ENCODE results near the gene EEF1B2. TPM values are rescaled to one million over a fixed set of nuclear protein-coding genes. Genes with fewer than 3 reads are reported as not detected.
A peak's percentile ranks its signal among the peaks of the same experiment; 100 is the strongest.
"Not testable (repeated sequence)": the region's sequence is repeated elsewhere in the genome, so short reads cannot be mapped to it uniquely, and the experiment has no call there.

The EEF1B2 gene
- 100 to 1,000 TPM; 639 to 650 TPM for total RNA-seq

- H3K27me3 Mint-ChIP-seq: no peaks in the 10 kb centered on the region
- peak within 1 kb of the TSS; percentile 98 for H3K4me3 Mint-ChIP-seq
- peak; percentile 98 for DNase-seq
- peak within 1 kb of the TSS; percentile 98 for H3K27ac Mint-ChIP-seq
- H3K9me3 Mint-ChIP-seq: peaks cover 2% of the 10 kb centered on the region
- peaks cover 49% of the 10 kb centered on the region for H3K36me3 Mint-ChIP-seq (ENCODE audit: low read depth)
- ChIA-PET POLR2A (no interaction called here), CTCF (no interaction called here)
- peaks cover 51% of the 10 kb centered on the region for H3K4me1 Mint-ChIP-seq
Observed at GRCh38 chr2:206159346-206160124, at the start of gene EEF1B2, which contains the start of gene NDUFS1. TSS of gene EEF1B2 (plus strand) at chr2:206159895. CDS start at chr2:206159980, 85 bp downstream. TSS of gene NDUFS1 (minus strand) at chr2:206159444. CDS start at chr2:206153678, 5,766 bp downstream.

- CTCF ChIA-PET: interaction anchor here (0.5 to 1.6 kb wide), 3 partner anchors 16 to 755 kb away, joined by 3 to 5 read pairs (median 4); no protein-coding TSS in a partner anchor
- DNase-seq: no peak
Observed at GRCh38 chr2:206112108-206112507, 47.6 kb upstream of the EEF1B2 start.

GRCh38 chr2:206112846-206113547 lies 46.7 kb upstream of the EEF1B2 start:
- no peak for DNase-seq
- H3K9me3 Mint-ChIP-seq: peaks cover 5% of the 10 kb centered on the region
- ChIA-PET POLR2A (no interaction called here), CTCF (no interaction called here)
- no peak overlapping the region for H3K27ac Mint-ChIP-seq
- H3K27me3 Mint-ChIP-seq: no peaks in the 10 kb centered on the region
- no peaks in the 10 kb centered on the region for H3K4me1 Mint-ChIP-seq
- no peak overlapping the region for H3K4me3 Mint-ChIP-seq
- peaks cover 14% of the 10 kb centered on the region for H3K36me3 Mint-ChIP-seq (ENCODE audit: low read depth)

More at GRCh38 chr2:206112108-206112507, 47.6 kb upstream of the EEF1B2 start:
- H3K4me1 Mint-ChIP-seq: no peaks in the 10 kb centered on the region
- no peaks in the 10 kb centered on the region for H3K27me3 Mint-ChIP-seq
- H3K9me3 Mint-ChIP-seq: peaks cover 5% of the 10 kb centered on the region
- H3K27ac Mint-ChIP-seq: no peak overlapping the region
- H3K36me3 Mint-ChIP-seq (ENCODE audit: low read depth): peaks cover 14% of the 10 kb centered on the region
- H3K4me3 Mint-ChIP-seq: no peak overlapping the region
- POLR2A ChIA-PET: no interaction called here

- no peaks in the 10 kb centered on the region for H3K27me3 Mint-ChIP-seq
- ChIA-PET POLR2A (no interaction called here), CTCF (interaction anchor here (0.5 to 1.1 kb wide), 3 partner anchors 22 to 129 kb away, joined by 3 to 4 read pairs (median 4); no protein-coding TSS in a partner anchor)
- DNase-seq: no peak
- no peak overlapping the region for H3K27ac Mint-ChIP-seq
- peaks cover 18% of the 10 kb centered on the region for H3K36me3 Mint-ChIP-seq (ENCODE audit: low read depth)
- no peak overlapping the region for H3K4me3 Mint-ChIP-seq
- H3K4me1 Mint-ChIP-seq: no peaks in the 10 kb centered on the region
- peaks cover 6% of the 10 kb centered on the region for H3K9me3 Mint-ChIP-seq
Observed at GRCh38 chr2:206115026-206115578, 44.6 kb upstream of the EEF1B2 start.

GRCh38 chr2:206116278-206116677 lies 43.4 kb upstream of the EEF1B2 start:
- no peaks in the 10 kb centered on the region for H3K27me3 Mint-ChIP-seq
- peaks cover 12% of the 10 kb centered on the region for H3K9me3 Mint-ChIP-seq
- CTCF ChIA-PET: no interaction called here
- POLR2A ChIA-PET: no interaction called here
- H3K36me3 Mint-ChIP-seq (ENCODE audit: low read depth): peaks cover 28% of the 10 kb centered on the region
- no peak for DNase-seq
- no peak overlapping the region for H3K4me3 Mint-ChIP-seq
- no peaks in the 10 kb centered on the region for H3K4me1 Mint-ChIP-seq
- H3K27ac Mint-ChIP-seq: no peak overlapping the region

GRCh38 chr2:206122569-206122968 lies 37.1 kb upstream of the EEF1B2 start:
- CTCF ChIA-PET, H3K9me3 Mint-ChIP-seq, POLR2A ChIA-PET, H3K27ac Mint-ChIP-seq, H3K4me3 Mint-ChIP-seq, H3K4me1 Mint-ChIP-seq, DNase-seq, H3K27me3 Mint-ChIP-seq: not testable (repeated sequence)
- peaks cover 32% of the 10 kb centered on the region for H3K36me3 Mint-ChIP-seq (ENCODE audit: low read depth)

GRCh38 chr2:206125901-206126300 lies 33.8 kb upstream of the EEF1B2 start:
- POLR2A ChIA-PET: no interaction called here
- H3K27me3 Mint-ChIP-seq: no peaks in the 10 kb centered on the region
- no peak overlapping the region for H3K27ac Mint-ChIP-seq
- DNase-seq: no peak
- H3K9me3 Mint-ChIP-seq: peaks cover 3% of the 10 kb centered on the region
- CTCF ChIA-PET: interaction anchor here (1.0 kb wide), 1 partner anchor 24 kb away, joined by 3 read pairs; no protein-coding TSS in a partner anchor
- H3K36me3 Mint-ChIP-seq (ENCODE audit: low read depth): peaks cover 32% of the 10 kb centered on the region
- H3K4me3 Mint-ChIP-seq: no peak overlapping the region
- no peaks in the 10 kb centered on the region for H3K4me1 Mint-ChIP-seq

- H3K27ac Mint-ChIP-seq: no peak overlapping the region
- H3K4me1 Mint-ChIP-seq: no peaks in the 10 kb centered on the region
- H3K27me3 Mint-ChIP-seq: no peaks in the 10 kb centered on the region
- no peak overlapping the region for H3K4me3 Mint-ChIP-seq
- POLR2A ChIA-PET: no interaction called here
- CTCF ChIA-PET: interaction anchor here (0.9 to 1.0 kb wide), 2 partner anchors 9 to 11 kb away, joined by 3 to 4 read pairs; no protein-coding TSS in a partner anchor
- no peaks in the 10 kb centered on the region for H3K9me3 Mint-ChIP-seq
- no peak for DNase-seq
- H3K36me3 Mint-ChIP-seq (ENCODE audit: low read depth): peaks cover 26% of the 10 kb centered on the region
Observed at GRCh38 chr2:206127656-206128055, 32.0 kb upstream of the EEF1B2 start.

- Mint-ChIP-seq H3K27me3 (no peaks in the 10 kb centered on the region), H3K4me1 (no peaks in the 10 kb centered on the region), H3K4me3 (no peak overlapping the region), H3K36me3 (ENCODE audit: low read depth) (peaks cover 33% of the 10 kb centered on the region), H3K9me3 (no peaks in the 10 kb centered on the region), H3K27ac (no peak overlapping the region)
- no peak for DNase-seq
- POLR2A ChIA-PET: no interaction called here
- CTCF ChIA-PET: interaction anchor here (1.0 kb wide), 1 partner anchor 10 kb away, joined by 4 read pairs; no protein-coding TSS in a partner anchor
Observed at GRCh38 chr2:206143451-206143850, 16.2 kb upstream of the EEF1B2 start.

GRCh38 chr2:206144383-206144782 lies 15.3 kb upstream of the EEF1B2 start:
- DNase-seq: no peak
- no peaks in the 10 kb centered on the region for H3K4me1 Mint-ChIP-seq
- no peak overlapping the region for H3K4me3 Mint-ChIP-seq
- peaks cover 35% of the 10 kb centered on the region for H3K36me3 Mint-ChIP-seq (ENCODE audit: low read depth)
- H3K27ac Mint-ChIP-seq: no peak overlapping the region
- H3K9me3 Mint-ChIP-seq: no peaks in the 10 kb centered on the region
- H3K27me3 Mint-ChIP-seq: no peaks in the 10 kb centered on the region
- ChIA-PET CTCF (interaction anchor here (1.0 to 1.3 kb wide), 2 partner anchors 9 to 58 kb away, joined by 3 to 4 read pairs; partner anchors contain the start of gene INO80D), POLR2A (no interaction called here)

GRCh38 chr2:206145665-206146064 lies 14.0 kb upstream of the EEF1B2 start:
- Mint-ChIP-seq H3K4me1 (no peaks in the 10 kb centered on the region), H3K9me3 (no peaks in the 10 kb centered on the region), H3K27me3 (no peaks in the 10 kb centered on the region), H3K4me3 (no peak overlapping the region), H3K27ac (no peak overlapping the region), H3K36me3 (ENCODE audit: low read depth) (peaks cover 41% of the 10 kb centered on the region)
- ChIA-PET CTCF (interaction anchor here (1.0 to 1.3 kb wide), 2 partner anchors 19 to 59 kb away, joined by 3 read pairs; partner anchors contain the start of gene INO80D), POLR2A (no interaction called here)
- DNase-seq: no peak

GRCh38 chr2:206149330-206149729 lies 10.4 kb upstream of the EEF1B2 start:
- Mint-ChIP-seq H3K36me3 (ENCODE audit: low read depth) (peaks cover 30% of the 10 kb centered on the region), H3K4me1 (peaks cover 11% of the 10 kb centered on the region), H3K27me3 (no peaks in the 10 kb centered on the region), H3K27ac (no peak overlapping the region), H3K4me3 (no peak overlapping the region), H3K9me3 (no peaks in the 10 kb centered on the region)
- POLR2A ChIA-PET: no interaction called here
- CTCF ChIA-PET: no interaction called here
- DNase-seq: no peak

GRCh38 chr2:206150168-206150567 lies 9.5 kb upstream of the EEF1B2 start:
- Mint-ChIP-seq H3K27ac (no peak overlapping the region), H3K9me3 (no peaks in the 10 kb centered on the region), H3K36me3 (ENCODE audit: low read depth) (peaks cover 30% of the 10 kb centered on the region), H3K4me3 (no peak overlapping the region), H3K4me1 (peaks cover 11% of the 10 kb centered on the region), H3K27me3 (no peaks in the 10 kb centered on the region)
- no peak for DNase-seq
- CTCF ChIA-PET: no interaction called here
- POLR2A ChIA-PET: no interaction called here

Data from activated CD4-positive, alpha-beta T cell treated with anti-CD3 and anti-CD28 coated beads, Interleukin-2, amount 10 ng/mL, durations not matched to agents 7 days and 5 days (primary cell).